Measurements from ENCODE around the gene ZNF784.

Gene ZNF784

GRCh38 chr19:55617426-55617825 is 6.9 kb downstream of the ZNF784 start:
- no peak for DNase-seq

DNA sequence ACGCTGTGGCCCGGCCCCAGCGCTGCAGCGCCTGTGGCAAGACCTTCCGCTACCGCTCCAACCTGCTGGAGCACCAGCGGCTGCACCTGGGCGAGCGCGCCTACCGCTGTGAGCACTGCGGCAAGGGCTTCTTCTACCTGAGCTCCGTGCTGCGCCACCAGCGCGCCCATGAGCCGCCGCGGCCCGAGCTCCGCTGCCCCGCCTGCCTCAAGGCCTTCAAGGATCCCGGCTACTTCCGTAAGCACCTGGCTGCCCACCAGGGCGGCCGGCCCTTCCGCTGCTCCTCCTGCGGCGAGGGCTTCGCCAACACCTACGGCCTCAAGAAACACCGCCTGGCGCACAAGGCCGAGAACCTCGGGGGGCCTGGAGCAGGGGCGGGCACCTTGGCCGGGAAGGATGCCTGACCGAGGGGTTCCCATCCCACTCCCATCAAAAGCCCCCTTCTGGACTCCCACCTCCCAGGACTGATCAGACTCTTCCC is 7.9 kb downstream of the ZNF784 start:
- no peak for DNase-seq

- no peak for DNase-seq
These were observed 8.6 kb downstream of the ZNF784 start for GRCh38 chr19:55615543-55616394.

- DNase-seq = no peak
These were observed 9.4 kb downstream of the ZNF784 start for GRCh38 chr19:55614711-55615542.

GRCh38 chr19:55613930-55614710 is 10.2 kb downstream of the ZNF784 start:
- no peak for DNase-seq

DNA sequence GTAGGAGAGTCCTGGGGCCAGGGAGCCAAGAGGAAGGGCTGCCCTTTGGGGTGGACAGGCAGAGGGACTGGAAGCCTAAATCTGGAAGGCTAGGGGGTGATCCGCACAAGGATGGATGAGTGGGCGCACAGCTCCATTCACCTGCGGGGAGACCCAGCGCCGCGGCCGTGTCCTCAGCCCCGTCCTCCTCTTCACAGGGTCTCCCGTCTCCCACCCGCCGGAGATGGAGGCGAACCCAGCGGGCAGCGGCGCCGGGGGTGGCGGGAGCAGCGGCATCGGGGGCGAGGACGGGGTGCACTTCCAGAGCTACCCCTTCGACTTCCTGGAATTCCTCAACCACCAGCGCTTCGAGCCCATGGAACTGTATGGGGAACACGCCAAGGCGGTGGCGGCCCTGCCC is 11.0 kb downstream of the ZNF784 start:
- no peak for DNase-seq

- no peak for DNase-seq
These were observed 12.3 kb downstream of the ZNF784 start for GRCh38 chr19:55611983-55612645.

GRCh38 chr19:55611300-55611982 is 12.9 kb downstream of the ZNF784 start:
- DNase-seq = no peak

- no peak for DNase-seq
These were observed 15.0 kb downstream of the ZNF784 start for GRCh38 chr19:55609326-55609725.

DNA sequence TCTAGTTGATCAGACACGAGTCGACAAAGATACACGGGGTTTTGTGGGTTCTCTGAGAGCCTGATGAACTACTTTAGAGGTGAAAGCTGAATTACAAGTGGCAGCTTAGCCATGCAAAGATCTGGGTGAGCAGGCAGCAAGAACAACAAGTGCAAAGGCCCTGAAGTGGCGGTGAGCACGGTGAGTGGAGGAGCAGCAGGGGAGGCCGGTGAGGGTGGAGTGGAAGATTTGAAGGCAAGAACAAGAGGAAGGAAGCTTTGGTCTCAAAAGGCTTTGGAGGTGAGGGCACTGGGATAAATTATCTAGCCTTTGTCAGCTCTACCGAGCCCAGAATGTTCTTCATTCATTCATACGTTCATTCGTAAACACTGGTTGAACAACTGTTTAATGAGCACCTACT is 17.5 kb downstream of the ZNF784 start:
- DNase-seq = no peak

DNA sequence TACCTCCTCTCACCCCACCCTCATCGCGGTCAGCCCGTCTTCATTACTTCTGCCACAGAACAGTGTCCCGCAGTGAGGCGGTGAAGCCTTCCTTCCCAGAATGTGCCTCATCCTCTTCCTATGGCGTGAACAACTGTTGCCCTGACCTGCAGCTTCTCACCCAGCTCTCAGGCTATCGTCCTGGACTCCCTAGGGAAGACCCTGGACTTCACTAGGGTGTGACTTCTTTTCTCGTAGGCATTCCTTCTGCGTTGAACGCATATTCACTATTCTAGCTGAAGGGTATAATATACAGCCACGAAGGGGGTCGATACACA is 17.9 kb downstream of the ZNF784 start:
- DNase-seq = no peak

DNA sequence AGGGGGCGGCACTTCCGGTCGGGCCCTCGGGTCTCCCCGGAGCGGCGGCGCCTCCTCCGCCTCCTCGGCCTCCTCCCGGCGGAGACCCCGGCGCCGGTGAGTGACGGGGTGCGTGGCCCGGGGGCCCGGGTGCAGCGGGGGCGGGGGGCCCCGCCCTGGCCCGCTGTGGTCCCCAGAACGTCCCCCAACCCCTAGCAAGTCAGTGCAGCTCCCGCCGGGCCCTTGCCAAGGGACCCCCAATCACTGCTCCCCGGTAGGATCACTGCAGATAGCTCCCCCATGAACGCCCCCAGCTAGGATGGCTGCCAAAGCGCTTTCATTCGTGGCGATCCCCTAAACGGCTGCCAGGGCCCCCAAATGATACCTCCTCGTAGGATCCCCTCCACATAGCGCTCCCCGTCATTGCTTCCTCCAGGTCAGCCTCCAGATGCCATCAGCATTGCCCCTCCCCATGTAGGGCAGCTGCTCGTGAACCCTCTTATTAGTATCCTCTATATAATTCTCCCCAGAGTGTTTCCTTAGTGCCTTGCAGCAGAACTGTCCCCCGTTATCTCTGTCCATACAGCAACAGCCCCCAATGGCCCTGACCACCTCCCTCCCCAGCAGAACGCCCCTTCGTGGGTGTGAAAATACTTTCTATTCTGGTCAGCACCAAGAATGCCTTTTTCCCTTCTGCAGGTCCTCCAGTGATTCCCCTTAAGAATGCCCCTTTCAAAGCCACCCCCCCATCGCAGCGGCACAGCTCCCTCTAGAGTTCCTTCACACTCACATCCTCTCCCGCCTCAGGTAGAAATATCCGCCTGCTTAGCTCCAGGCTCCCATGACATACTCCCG is 18.5 kb downstream of the ZNF784 start, which contains the start of gene ZNF865:
ZNF865 (plus strand) TSS at position 11 of the 834 bp plus-strand sequence. CDS start 7,972 bp downstream, outside the sequence.
- peak; percentile 74 for DNase-seq

DNA sequence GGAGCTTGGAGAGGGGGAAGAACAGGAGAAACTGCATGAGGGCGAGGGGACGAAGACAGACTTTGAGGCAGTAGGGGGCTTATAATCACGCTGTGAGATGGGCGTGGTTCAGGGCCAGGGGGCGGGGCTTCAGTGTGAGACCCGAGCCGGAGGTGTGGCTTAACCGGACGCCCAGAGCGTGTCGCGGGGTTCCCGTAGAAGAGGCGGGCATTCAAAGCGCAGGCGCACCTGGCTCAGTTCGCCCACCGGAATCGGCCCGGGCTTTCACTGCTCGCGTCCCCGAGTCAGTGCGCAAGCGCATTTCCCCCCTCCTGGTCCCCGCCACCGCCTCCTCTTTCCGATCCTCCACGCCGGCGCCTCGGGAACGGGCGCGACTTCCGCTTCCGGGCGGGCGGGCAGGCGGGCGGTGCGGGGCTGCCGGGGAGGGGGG is 19.1 kb downstream of the ZNF784 start:
- DNase-seq = peak; percentile 98

GRCh38 chr19:55603581-55604292 is 20.6 kb downstream of the ZNF784 start:
- no peak for DNase-seq

GRCh38 chr19:55603115-55603514 is 21.3 kb downstream of the ZNF784 start:
- DNase-seq = no peak

- no peak for DNase-seq
These were observed 22.0 kb downstream of the ZNF784 start for GRCh38 chr19:55602104-55603001.

GRCh38 chr19:55601084-55601483 is 23.3 kb downstream of the ZNF784 start:
- no peak for DNase-seq

DNA sequence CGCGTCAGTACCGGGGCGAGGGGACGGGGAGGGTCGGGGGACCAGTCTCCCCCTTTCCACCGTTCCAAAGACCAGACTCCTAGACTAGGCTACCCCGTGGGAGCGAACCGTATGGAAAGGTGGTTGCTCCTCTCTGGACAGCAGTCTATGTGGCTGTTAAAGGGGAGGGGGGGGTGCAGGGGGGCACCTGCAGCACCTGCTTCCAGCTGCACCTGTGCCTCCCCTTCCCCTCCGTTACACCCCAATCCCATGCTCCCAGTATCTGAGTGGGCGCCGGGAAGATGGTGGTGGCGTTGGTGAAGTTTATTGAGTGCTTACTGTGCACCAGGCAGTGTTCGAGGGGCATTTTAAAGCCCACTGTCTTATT is 23.7 kb downstream of the ZNF784 start:
- no peak for DNase-seq
